ENCODE measurements around the gene LCE1D.

The LCE1D gene

GRCh38 chr1:152811050-152811449, 14.5 kb downstream of the LCE1D start:
- no peak for TF ChIP-seq CTCF (IDR thresholded peaks at IDR 0.05; ENCODE audit: extremely low read depth, missing control alignments)
- DNase-seq (ENCODE audit: low spot score): no peak

GRCh38 chr1:152811671-152812070, 15.2 kb downstream of the LCE1D start, which contains the start of gene LCE1B:
Gene LCE1B (plus strand): TSS chr1:152811971. CDS start chr1:152812447, 476 bp downstream.
- DNase-seq (ENCODE audit: low spot score): no peak
- TF ChIP-seq CTCF (IDR thresholded peaks at IDR 0.05; ENCODE audit: extremely low read depth, missing control alignments): no peak

- TF ChIP-seq CTCF (IDR thresholded peaks at IDR 0.05; ENCODE audit: extremely low read depth, missing control alignments): no peak
- no peak for DNase-seq (ENCODE audit: low spot score)
These were observed 20.8 kb downstream of the LCE1D start for GRCh38 chr1:152817309-152817708.

- TF ChIP-seq CTCF (IDR thresholded peaks at IDR 0.05; ENCODE audit: extremely low read depth, missing control alignments): no peak
These were observed 26.8 kb downstream of the LCE1D start for GRCh38 chr1:152823294-152823693.

GRCh38 chr1:152824964-152825363, 28.4 kb downstream of the LCE1D start:
- no peak for TF ChIP-seq CTCF (IDR thresholded peaks at IDR 0.05; ENCODE audit: extremely low read depth, missing control alignments)
- DNase-seq (ENCODE audit: low spot score): no peak

More at GRCh38 chr1:152823294-152823693, 26.8 kb downstream of the LCE1D start:
- DNase-seq (ENCODE audit: low spot score): no peak

- no peak for TF ChIP-seq CTCF (IDR thresholded peaks at IDR 0.05; ENCODE audit: extremely low read depth, missing control alignments)
- DNase-seq (ENCODE audit: low spot score): no peak
These were observed 30.7 kb downstream of the LCE1D start, which contains the start of gene LCE1A for GRCh38 chr1:152827173-152827572. Gene LCE1A (plus strand): TSS chr1:152827473. CDS start chr1:152827473, 0 bp downstream.

- no peak for DNase-seq (ENCODE audit: low spot score)
- no peak for TF ChIP-seq CTCF (IDR thresholded peaks at IDR 0.05; ENCODE audit: extremely low read depth, missing control alignments)
These were observed 40.3 kb downstream of the LCE1D start for GRCh38 chr1:152836870-152837269.

Measured in GM20000 (cell line).